Neural cell (in vitro differentiated cells): ENCODE data around the gene YWHAG. TPM values are rescaled to one million over a fixed set of nuclear protein-coding genes. Genes with fewer than 3 reads are reported as not detected.
"Not testable (repeated sequence)": the region's sequence is repeated elsewhere in the genome, so short reads cannot be mapped to it uniquely, and the experiment has no call there.

Source experiments
- H2AFZ ChIP-seq: fragments of 200-600, 300-800 bp; sonication (generic), shearing (Covaris generic); 2 replicates; pipeline ENCODE4 v1.6.0; 2014; ENCODE audit warnings: low read depth, mild to moderate bottlenecking, antibody characterized with exemption, low read length, moderate library complexity
- H3F3A ChIP-seq: fragments of 200-600 bp; shearing (Covaris generic); 2 replicates; pipeline ENCODE4 v1.6.1; 2016; ENCODE audit warnings: mild to moderate bottlenecking, moderate library complexity, mixed read lengths, antibody characterized with exemption, low read length; ENCODE audit not compliant: insufficient read depth, poor library complexity, severe bottlenecking
- H3K27ac ChIP-seq: fragments of 200-600, 300-800 bp; sonication (generic), shearing (Covaris generic); 2 replicates; pipeline ENCODE4 v1.5.1; 2014; ENCODE audit warnings: mild to moderate bottlenecking, low read length, moderate library complexity
- H3K27me3 ChIP-seq: fragments of 300-800, 200-600 bp; sonication (generic), shearing (Covaris generic); 2 replicates; pipeline ENCODE4 v1.6.0; 2014; ENCODE audit warnings: mild to moderate bottlenecking, low read depth, low read length, moderate library complexity; ENCODE audit not compliant: insufficient read depth
- H3K36me3 ChIP-seq: fragments of 300-800, 200-600 bp; sonication (generic), shearing (Covaris generic); 2 replicates; pipeline ENCODE4 v1.5.1; 2014; ENCODE audit warnings: mild to moderate bottlenecking, antibody characterized with exemption, low read length, moderate library complexity; ENCODE audit not compliant: insufficient read depth
- H3K4me2 ChIP-seq: fragments of 300-800, 200-600 bp; sonication (generic), shearing (Covaris generic); 2 replicates; pipeline ENCODE4 v1.6.0; 2014; ENCODE audit warnings: mild to moderate bottlenecking, low read length
- H3K4me3 ChIP-seq: fragments of 300-800, 200-600 bp; sonication (generic), shearing (Covaris generic); 2 replicates; pipeline ENCODE4 v1.5.1; 2014; ENCODE audit warnings: mild to moderate bottlenecking, low read length, moderate library complexity
- H3K79me2 ChIP-seq: fragments of 200-600 bp; shearing (Covaris generic); replicated peaks from 2 replicates; pipeline ENCODE4 v1.6.0; 2014; ENCODE audit warnings: mild to moderate bottlenecking, low read length, moderate library complexity; ENCODE audit not compliant: insufficient read depth
- H3K9ac ChIP-seq: fragments of 300-800, 200-600 bp; sonication (generic), shearing (Covaris generic); 2 replicates; pipeline ENCODE4 v1.6.1; 2016; ENCODE audit warnings: mild to moderate bottlenecking, low read length, mixed read lengths
- H3K9me2 ChIP-seq: fragments of 200-600 bp; shearing (Covaris generic); 2 replicates; pipeline ENCODE4 v1.6.1; 2016; ENCODE audit warnings: mild to moderate bottlenecking, low read length, mixed read lengths; ENCODE audit not compliant: insufficient read depth
- H3K9me3 ChIP-seq: fragments of 200-600, 300-800 bp; sonication (generic), shearing (Covaris generic); 2 replicates; pipeline ENCODE4 v1.6.1; 2016; ENCODE audit warnings: mild to moderate bottlenecking, mixed run types, low read length, moderate library complexity, mixed read lengths
- H4K20me1 ChIP-seq: fragments of 200-600 bp; shearing (Covaris generic); 2 replicates; pipeline ENCODE4 v1.6.1; 2016; ENCODE audit warnings: mild to moderate bottlenecking, mixed run types; ENCODE audit not compliant: insufficient read depth
- EZH2 ChIP-seq: fragments of 200-600, 300-800 bp; shearing (Covaris generic), sonication (generic); IDR thresholded peaks from 2 replicates; pipeline ENCODE4 v1.6.1; 2014; ENCODE audit warnings: antibody characterized with exemption, low read length, borderline replicate concordance, mild to moderate bottlenecking; ENCODE audit not compliant: insufficient read depth, poor library complexity, severe bottlenecking
- RAD21 ChIP-seq: fragments of 450-650 bp; conservative IDR thresholded peaks from 2 replicates; pipeline ENCODE4 v1.6.1; 2014; ENCODE audit warnings: antibody characterized with exemption, mild to moderate bottlenecking, moderate library complexity
- REST ChIP-seq: IDR thresholded peaks from 2 replicates; pipeline ENCODE4 v1.6.1; 2012; ENCODE audit warnings: borderline replicate concordance
- SMC3 ChIP-seq: fragments of 450-650 bp; conservative IDR thresholded peaks from 2 replicates; pipeline ENCODE4 v1.6.1; 2014; ENCODE audit warnings: antibody characterized with exemption, mild to moderate bottlenecking, moderate library complexity; ENCODE audit not compliant: poor library complexity
- TAF1 ChIP-seq: IDR thresholded peaks from 2 replicates; pipeline ENCODE4 v1.6.1; 2012; ENCODE audit warnings: low read depth
- polyA plus RNA-seq: library from polyadenylated mRNA; depleted of rRNA; stranded (reverse); fragments of >200 nt; gene quantifications from 2 replicates; pipeline ENCODE4 v1.2.3, GENCODE V29; 2014
- TF ChIP-seq, protein P1 (sequence below): fragments of 450-650 bp; IDR thresholded peaks from 2 replicates; pipeline ENCODE4 v1.5.1; 2014; ENCODE audit warnings: antibody characterized with exemption, mild to moderate bottlenecking, moderate library complexity; ENCODE audit not compliant: poor library complexity, severe bottlenecking

YWHAG gene
- polyA plus RNA-seq, 1 donor from 2014 or later: 284 TPM

- no peaks in the 10 kb centered on the region for H4K20me1 ChIP-seq
- H3F3A ChIP-seq: no peaks in the 10 kb centered on the region
- H3K27ac ChIP-seq: no peak overlapping the region
- no peaks in the 10 kb centered on the region for H3K36me3 ChIP-seq
- H3K4me3 ChIP-seq: no peak overlapping the region
- no peaks in the 10 kb centered on the region for H3K79me2 ChIP-seq
- H2AFZ ChIP-seq: no peak overlapping the region
- H3K27me3 ChIP-seq: no peaks in the 10 kb centered on the region
- H3K9ac ChIP-seq: no peak overlapping the region
- no peak for TF ChIP-seq TAF1
- no peak for TF ChIP-seq EZH2
- TF ChIP-seq REST: no peak
- no peak for TF ChIP-seq RAD21
- H3K4me2 ChIP-seq: no peak overlapping the region
- H3K9me3 ChIP-seq: no peaks in the 10 kb centered on the region
- no peaks in the 10 kb centered on the region for H3K9me2 ChIP-seq
These were observed 64.3 kb downstream of the YWHAG start for GRCh38 chr7:76294344-76295024.

GRCh38 chr7:76293407-76293901, 65.3 kb downstream of the YWHAG start:
- Histone ChIP-seq H2AFZ (no peak overlapping the region), H3K27me3 (no peaks in the 10 kb centered on the region), H3K4me2 (no peak overlapping the region), H4K20me1 (no peaks in the 10 kb centered on the region), H3K79me2 (no peaks in the 10 kb centered on the region), H3K36me3 (no peaks in the 10 kb centered on the region), H3K9me2 (no peaks in the 10 kb centered on the region), H3F3A (no peaks in the 10 kb centered on the region), H3K27ac (no peak overlapping the region), H3K9me3 (no peaks in the 10 kb centered on the region), H3K4me3 (no peak overlapping the region), H3K9ac (no peak overlapping the region)
- TF ChIP-seq, protein P1, sequence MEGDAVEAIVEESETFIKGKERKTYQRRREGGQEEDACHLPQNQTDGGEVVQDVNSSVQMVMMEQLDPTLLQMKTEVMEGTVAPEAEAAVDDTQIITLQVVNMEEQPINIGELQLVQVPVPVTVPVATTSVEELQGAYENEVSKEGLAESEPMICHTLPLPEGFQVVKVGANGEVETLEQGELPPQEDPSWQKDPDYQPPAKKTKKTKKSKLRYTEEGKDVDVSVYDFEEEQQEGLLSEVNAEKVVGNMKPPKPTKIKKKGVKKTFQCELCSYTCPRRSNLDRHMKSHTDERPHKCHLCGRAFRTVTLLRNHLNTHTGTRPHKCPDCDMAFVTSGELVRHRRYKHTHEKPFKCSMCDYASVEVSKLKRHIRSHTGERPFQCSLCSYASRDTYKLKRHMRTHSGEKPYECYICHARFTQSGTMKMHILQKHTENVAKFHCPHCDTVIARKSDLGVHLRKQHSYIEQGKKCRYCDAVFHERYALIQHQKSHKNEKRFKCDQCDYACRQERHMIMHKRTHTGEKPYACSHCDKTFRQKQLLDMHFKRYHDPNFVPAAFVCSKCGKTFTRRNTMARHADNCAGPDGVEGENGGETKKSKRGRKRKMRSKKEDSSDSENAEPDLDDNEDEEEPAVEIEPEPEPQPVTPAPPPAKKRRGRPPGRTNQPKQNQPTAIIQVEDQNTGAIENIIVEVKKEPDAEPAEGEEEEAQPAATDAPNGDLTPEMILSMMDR: no peak
- TF ChIP-seq TAF1 (no peak), SMC3 (no peak), RAD21 (no peak), REST (no peak), EZH2 (no peak)

- not testable (repeated sequence) for H3K79me2 ChIP-seq, H3K36me3 ChIP-seq, H3K9me2 ChIP-seq, H4K20me1 ChIP-seq, H3K4me2 ChIP-seq, H3K27me3 ChIP-seq, H2AFZ ChIP-seq, H3K4me3 ChIP-seq, H3F3A ChIP-seq, H3K27ac ChIP-seq, H3K9ac ChIP-seq, H3K9me3 ChIP-seq
These were observed 65.9 kb downstream of the YWHAG start for GRCh38 chr7:76292911-76293310.
